ENCODE data around the gene AMELX.

AMELX gene

DNA sequence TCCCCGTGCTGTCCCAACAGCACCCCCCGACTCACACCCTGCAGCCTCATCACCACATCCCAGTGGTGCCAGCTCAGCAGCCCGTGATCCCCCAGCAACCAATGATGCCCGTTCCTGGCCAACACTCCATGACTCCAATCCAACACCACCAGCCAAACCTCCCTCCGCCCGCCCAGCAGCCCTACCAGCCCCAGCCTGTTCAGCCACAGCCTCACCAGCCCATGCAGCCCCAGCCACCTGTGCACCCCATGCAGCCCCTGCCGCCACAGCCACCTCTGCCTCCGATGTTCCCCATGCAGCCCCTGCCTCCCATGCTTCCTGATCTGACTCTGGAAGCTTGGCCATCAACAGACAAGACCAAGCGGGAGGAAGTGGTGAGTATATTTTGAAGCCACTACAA, 5.4 kb downstream of the AMELX start:
- TF ChIP-seq ZNF274 (IDR thresholded peaks at IDR 0.05; ENCODE audit: low read length) (no peak), ZNF274 (tag by site-specific recombination; IDR thresholded peaks at IDR 0.05; ENCODE audit: borderline replicate concordance) (no peak), ZFP37 (tag by site-specific recombination; IDR thresholded peaks at IDR 0.05) (no peak), ZNF654 (tag by site-specific recombination; IDR thresholded peaks at IDR 0.05; ENCODE audit: low read depth) (no peak), MZF1 (tag by site-specific recombination; IDR thresholded peaks at IDR 0.05; ENCODE audit: borderline replicate concordance) (no peak), ZFP69B (tag by site-specific recombination; IDR thresholded peaks at IDR 0.05) (no peak), ZNF510 (tag by site-specific recombination; IDR thresholded peaks at IDR 0.05; ENCODE audit: insufficient replicate concordance) (no peak), ZNF132 (tag by site-specific recombination; IDR thresholded peaks at IDR 0.05; ENCODE audit: borderline replicate concordance) (no peak), ZNF394 (tag by site-specific recombination; IDR thresholded peaks at IDR 0.05; ENCODE audit: borderline replicate concordance) (no peak), ZBTB17 (tag by site-specific recombination; IDR thresholded peaks at IDR 0.05) (no peak), ZNF701 (tag by site-specific recombination; IDR thresholded peaks at IDR 0.05) (no peak), ZNF140 (tag by site-specific recombination; IDR thresholded peaks at IDR 0.05) (no peak), ZNF146 (tag by site-specific recombination; IDR thresholded peaks at IDR 0.05) (no peak), ZBTB1 (tag by site-specific recombination; IDR thresholded peaks at IDR 0.05) (no peak), ZNF530 (tag by site-specific recombination; IDR thresholded peaks at IDR 0.05; ENCODE audit: low read depth) (no peak), ZIC2 (tag by site-specific recombination; IDR thresholded peaks at IDR 0.05) (no peak), SP3 (tag by site-specific recombination; IDR thresholded peaks at IDR 0.05) (no peak), ZNF544 (tag by site-specific recombination; IDR thresholded peaks at IDR 0.05) (no peak), ZNF184 (tag by site-specific recombination; IDR thresholded peaks at IDR 0.05) (no peak)
- TF ChIP-seq, protein P1, sequence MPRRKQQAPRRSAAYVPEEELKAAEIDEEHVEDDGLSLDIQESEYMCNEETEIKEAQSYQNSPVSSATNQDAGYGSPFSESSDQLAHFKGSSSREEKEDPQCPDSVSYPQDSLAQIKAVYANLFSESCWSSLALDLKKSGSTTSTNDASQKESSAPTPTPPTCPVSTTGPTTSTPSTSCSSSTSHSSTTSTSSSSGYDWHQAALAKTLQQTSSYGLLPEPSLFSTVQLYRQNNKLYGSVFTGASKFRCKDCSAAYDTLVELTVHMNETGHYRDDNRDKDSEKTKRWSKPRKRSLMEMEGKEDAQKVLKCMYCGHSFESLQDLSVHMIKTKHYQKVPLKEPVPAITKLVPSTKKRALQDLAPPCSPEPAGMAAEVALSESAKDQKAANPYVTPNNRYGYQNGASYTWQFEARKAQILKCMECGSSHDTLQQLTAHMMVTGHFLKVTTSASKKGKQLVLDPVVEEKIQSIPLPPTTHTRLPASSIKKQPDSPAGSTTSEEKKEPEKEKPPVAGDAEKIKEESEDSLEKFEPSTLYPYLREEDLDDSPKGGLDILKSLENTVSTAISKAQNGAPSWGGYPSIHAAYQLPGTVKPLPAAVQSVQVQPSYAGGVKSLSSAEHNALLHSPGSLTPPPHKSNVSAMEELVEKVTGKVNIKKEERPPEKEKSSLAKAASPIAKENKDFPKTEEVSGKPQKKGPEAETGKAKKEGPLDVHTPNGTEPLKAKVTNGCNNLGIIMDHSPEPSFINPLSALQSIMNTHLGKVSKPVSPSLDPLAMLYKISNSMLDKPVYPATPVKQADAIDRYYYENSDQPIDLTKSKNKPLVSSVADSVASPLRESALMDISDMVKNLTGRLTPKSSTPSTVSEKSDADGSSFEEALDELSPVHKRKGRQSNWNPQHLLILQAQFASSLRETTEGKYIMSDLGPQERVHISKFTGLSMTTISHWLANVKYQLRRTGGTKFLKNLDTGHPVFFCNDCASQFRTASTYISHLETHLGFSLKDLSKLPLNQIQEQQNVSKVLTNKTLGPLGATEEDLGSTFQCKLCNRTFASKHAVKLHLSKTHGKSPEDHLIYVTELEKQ (tag by site-specific recombination; IDR thresholded peaks at IDR 0.05; ENCODE audit: borderline replicate concordance): no peak
- TF ChIP-seq, protein P2, sequence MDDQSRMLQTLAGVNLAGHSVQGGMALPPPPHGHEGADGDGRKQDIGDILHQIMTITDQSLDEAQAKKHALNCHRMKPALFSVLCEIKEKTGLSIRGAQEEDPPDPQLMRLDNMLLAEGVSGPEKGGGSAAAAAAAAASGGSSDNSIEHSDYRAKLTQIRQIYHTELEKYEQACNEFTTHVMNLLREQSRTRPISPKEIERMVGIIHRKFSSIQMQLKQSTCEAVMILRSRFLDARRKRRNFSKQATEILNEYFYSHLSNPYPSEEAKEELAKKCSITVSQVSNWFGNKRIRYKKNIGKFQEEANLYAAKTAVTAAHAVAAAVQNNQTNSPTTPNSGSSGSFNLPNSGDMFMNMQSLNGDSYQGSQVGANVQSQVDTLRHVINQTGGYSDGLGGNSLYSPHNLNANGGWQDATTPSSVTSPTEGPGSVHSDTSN (CRISPR knock-in tag; IDR thresholded peaks at IDR 0.05): no peak
- no peaks in the 10 kb centered on the region for H3K9me3 ChIP-seq (ENCODE audit: control insufficient read depth, insufficient read depth, low read depth, low read length)
- CTCF ChIA-PET: interaction anchor here (0.6 kb wide), 1 partner anchor 361 kb away, joined by 3 read pairs; no protein-coding TSS in a partner anchor
- H3K36me3 ChIP-seq (ENCODE audit: control insufficient read depth in 2 of 2, insufficient read depth in 1 of 2, low read length in 2 of 2): no peaks in the 10 kb centered on the region
- H3K4me1 ChIP-seq (ENCODE audit: control insufficient read depth, insufficient read depth, low read length): no peaks in the 10 kb centered on the region
- POLR2A ChIA-PET: interaction anchor here (0.6 kb wide), 1 partner anchor 43 kb away, joined by 6 read pairs; no protein-coding TSS in a partner anchor
- no peak overlapping the region for H3K27ac ChIP-seq (ENCODE audit: extremely low read depth, low read depth, low read length)
- H3K4me3 ChIP-seq (ENCODE audit: low read depth, low read length): no peak overlapping the region

DNA sequence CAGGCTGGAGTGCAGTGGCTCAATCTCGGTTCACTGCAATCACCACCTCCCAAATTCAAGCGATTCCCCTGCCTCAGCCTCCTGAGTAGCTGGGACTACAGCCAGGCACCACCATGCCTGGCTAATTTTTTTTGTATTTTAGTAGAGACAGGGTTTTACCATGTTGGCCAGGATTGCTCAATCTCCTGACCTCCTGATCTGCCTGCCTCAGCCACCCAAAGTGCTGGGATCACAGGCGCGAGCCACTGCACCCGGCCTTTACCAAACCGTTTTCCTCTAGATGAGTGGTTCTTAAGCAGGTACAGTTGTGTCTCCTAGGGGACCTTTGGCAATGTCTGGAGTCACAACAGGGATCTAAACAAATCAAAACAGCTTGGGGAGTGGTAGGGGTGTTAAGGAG, 11.6 kb downstream of the AMELX start:
- no peak overlapping the region for H3K27ac ChIP-seq (ENCODE audit: extremely low read depth, low read depth, low read length)
- no peak for TF ChIP-seq ZNF114 (tag by site-specific recombination; IDR thresholded peaks at IDR 0.05)
- TF ChIP-seq ZNF341 (tag by site-specific recombination; IDR thresholded peaks at IDR 0.05; ENCODE audit: low read depth): no peak
- TF ChIP-seq ZNF677 (tag by site-specific recombination; IDR thresholded peaks at IDR 0.05): no peak
- TF ChIP-seq, protein P3, sequence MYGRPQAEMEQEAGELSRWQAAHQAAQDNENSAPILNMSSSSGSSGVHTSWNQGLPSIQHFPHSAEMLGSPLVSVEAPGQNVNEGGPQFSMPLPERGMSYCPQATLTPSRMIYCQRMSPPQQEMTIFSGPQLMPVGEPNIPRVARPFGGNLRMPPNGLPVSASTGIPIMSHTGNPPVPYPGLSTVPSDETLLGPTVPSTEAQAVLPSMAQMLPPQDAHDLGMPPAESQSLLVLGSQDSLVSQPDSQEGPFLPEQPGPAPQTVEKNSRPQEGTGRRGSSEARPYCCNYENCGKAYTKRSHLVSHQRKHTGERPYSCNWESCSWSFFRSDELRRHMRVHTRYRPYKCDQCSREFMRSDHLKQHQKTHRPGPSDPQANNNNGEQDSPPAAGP (tag by site-specific recombination; IDR thresholded peaks at IDR 0.05): no peak
- no peak for TF ChIP-seq ZNF670 (tag by site-specific recombination; IDR thresholded peaks at IDR 0.05; ENCODE audit: low read depth)
- no peak for TF ChIP-seq ZBTB20 (tag by site-specific recombination; IDR thresholded peaks at IDR 0.05)
- no peak for TF ChIP-seq ZNF174 (tag by site-specific recombination; IDR thresholded peaks at IDR 0.05)
- no peak for TF ChIP-seq ZBTB48 (tag by site-specific recombination; IDR thresholded peaks at IDR 0.05)
- TF ChIP-seq TRIM28 (IDR thresholded peaks at IDR 0.05; ENCODE audit: borderline replicate concordance, low read length): no peak
- TF ChIP-seq ZNF16 (tag by site-specific recombination; IDR thresholded peaks at IDR 0.05; ENCODE audit: low read depth): no peak
- CTCF ChIA-PET: no interaction called here
- no peaks in the 10 kb centered on the region for H3K4me1 ChIP-seq (ENCODE audit: control insufficient read depth, insufficient read depth, low read length)
- no peak overlapping the region for H3K4me3 ChIP-seq (ENCODE audit: low read depth, low read length)
- no peaks in the 10 kb centered on the region for H3K9me3 ChIP-seq (ENCODE audit: control insufficient read depth, insufficient read depth, low read depth, low read length)
- H3K36me3 ChIP-seq (ENCODE audit: control insufficient read depth in 2 of 2, insufficient read depth in 1 of 2, low read length in 2 of 2): no peaks in the 10 kb centered on the region
- POLR2A ChIA-PET: no interaction called here
